Measurements from ENCODE around the gene OGFR.

Gene OGFR

DNA sequence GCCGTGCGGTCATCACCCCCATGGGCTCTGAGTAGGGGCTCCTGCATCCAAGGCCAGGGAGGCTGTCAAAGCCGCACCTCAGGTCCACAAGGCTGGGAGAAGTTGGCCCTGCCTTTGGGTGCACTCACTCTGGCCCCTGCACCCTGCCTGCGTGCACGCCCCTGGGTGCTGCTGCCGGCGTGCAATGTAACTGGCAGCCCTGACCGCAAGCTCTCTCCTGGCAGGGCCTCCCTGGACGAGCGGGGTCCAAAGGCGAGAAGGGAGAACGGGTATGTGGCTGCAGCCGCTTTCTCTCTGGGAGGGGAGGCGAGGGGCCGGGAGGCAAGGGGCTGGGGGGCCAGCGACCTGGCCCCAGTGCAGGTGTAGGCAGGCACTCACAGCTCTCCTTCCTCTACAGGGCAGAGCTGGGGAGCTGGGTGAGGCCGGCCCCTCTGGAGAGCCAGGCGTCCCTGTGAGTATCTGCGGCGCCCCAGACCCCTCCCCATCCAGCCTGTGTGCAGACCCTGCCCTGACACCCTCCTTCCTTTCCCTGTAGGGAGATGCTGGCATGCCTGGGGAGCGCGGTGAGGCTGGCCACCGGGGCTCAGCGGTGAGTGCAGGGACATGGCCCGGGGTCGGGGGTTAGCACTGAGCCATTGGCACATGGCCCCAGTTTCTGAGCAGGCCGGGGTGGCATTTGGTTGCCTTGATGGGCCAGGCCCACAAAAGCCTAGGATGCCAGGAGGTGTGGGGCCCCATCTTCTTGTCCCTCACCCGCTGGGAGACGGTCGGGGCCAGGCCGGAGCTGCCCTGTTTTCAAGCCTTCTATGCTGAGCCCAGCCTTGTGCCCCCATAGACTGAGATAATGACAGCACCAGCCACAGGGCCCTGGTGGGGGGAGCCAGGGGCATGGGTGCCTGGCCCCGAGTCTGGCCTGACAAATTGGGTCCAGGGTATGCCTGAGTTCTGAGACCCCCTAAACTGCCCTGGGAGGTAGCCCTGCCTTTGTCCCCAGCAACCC, 24.9 kb downstream of the OGFR start:
- no peak overlapping the region for H3K27ac ChIP-seq
- no peak overlapping the region for H3K4me3 ChIP-seq (ENCODE audit: low read depth, low read length)
- H3K36me3 ChIP-seq: no peaks in the 10 kb centered on the region
- TF ChIP-seq, protein P1, sequence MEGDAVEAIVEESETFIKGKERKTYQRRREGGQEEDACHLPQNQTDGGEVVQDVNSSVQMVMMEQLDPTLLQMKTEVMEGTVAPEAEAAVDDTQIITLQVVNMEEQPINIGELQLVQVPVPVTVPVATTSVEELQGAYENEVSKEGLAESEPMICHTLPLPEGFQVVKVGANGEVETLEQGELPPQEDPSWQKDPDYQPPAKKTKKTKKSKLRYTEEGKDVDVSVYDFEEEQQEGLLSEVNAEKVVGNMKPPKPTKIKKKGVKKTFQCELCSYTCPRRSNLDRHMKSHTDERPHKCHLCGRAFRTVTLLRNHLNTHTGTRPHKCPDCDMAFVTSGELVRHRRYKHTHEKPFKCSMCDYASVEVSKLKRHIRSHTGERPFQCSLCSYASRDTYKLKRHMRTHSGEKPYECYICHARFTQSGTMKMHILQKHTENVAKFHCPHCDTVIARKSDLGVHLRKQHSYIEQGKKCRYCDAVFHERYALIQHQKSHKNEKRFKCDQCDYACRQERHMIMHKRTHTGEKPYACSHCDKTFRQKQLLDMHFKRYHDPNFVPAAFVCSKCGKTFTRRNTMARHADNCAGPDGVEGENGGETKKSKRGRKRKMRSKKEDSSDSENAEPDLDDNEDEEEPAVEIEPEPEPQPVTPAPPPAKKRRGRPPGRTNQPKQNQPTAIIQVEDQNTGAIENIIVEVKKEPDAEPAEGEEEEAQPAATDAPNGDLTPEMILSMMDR (IDR thresholded peaks at IDR 0.05; ENCODE audit: low read depth, low read length): no peak
- DNase-seq: no peak
- H3K9me3 ChIP-seq (ENCODE audit: severe bottlenecking): no peaks in the 10 kb centered on the region
- no peaks in the 10 kb centered on the region for H3K27me3 ChIP-seq (ENCODE audit: insufficient read depth, low read depth, severe bottlenecking)

DNA sequence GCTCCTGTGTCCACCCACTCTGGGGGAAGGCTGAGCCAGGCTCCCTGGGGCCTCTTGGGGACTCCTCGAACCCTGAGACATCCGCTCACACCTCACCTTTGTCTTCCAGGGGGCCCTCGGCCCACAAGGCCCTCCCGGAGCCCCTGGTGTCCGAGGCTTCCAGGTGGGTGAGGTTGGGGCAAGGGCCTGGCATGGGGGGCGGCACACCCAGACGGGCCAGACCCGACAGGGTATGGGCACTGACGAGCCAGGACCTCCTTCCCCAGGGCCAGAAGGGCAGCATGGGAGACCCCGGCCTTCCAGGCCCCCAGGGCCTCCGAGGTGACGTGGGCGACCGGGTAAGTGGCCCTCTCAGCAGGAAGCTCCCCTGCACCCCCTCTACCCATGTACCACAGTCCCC, 25.6 kb downstream of the OGFR start:
- Histone ChIP-seq H3K36me3 (no peaks in the 10 kb centered on the region), H3K9me3 (ENCODE audit: severe bottlenecking) (no peaks in the 10 kb centered on the region), H3K27me3 (ENCODE audit: insufficient read depth, low read depth, severe bottlenecking) (no peaks in the 10 kb centered on the region), H3K27ac (no peak overlapping the region), H3K4me3 (ENCODE audit: low read depth, low read length) (no peak overlapping the region)
- TF ChIP-seq, protein P1 (IDR thresholded peaks at IDR 0.05; ENCODE audit: low read depth, low read length): no peak
- DNase-seq: no peak

DNA sequence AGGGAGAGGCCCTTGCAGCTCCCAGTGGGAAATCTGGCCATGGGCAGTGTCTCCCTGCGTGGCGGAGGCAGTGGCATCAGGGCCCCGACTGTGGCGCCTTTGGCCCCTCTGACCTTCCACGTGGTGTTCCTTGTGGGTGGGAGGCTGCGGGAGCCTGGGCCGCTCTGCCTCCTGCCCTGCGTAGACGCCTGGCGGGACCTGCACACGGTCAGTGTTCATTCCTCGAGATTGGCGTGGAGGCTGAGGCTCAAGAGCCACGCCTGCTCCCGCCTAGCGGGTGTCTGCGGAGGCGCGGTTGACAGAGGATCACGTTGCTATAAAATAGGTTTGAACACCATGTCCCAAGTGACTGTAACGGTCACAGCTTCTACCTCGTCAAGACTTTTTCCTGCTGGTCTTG, 26.2 kb downstream of the OGFR start:
- Histone ChIP-seq H3K4me3 (ENCODE audit: low read depth, low read length) (no peak overlapping the region), H3K36me3 (no peaks in the 10 kb centered on the region), H3K9me3 (ENCODE audit: severe bottlenecking) (no peaks in the 10 kb centered on the region), H3K27ac (no peak overlapping the region), H3K27me3 (ENCODE audit: insufficient read depth, low read depth, severe bottlenecking) (no peaks in the 10 kb centered on the region)
- no peak for DNase-seq
- TF ChIP-seq, protein P1 (IDR thresholded peaks at IDR 0.05; ENCODE audit: low read depth, low read length): no peak

DNA sequence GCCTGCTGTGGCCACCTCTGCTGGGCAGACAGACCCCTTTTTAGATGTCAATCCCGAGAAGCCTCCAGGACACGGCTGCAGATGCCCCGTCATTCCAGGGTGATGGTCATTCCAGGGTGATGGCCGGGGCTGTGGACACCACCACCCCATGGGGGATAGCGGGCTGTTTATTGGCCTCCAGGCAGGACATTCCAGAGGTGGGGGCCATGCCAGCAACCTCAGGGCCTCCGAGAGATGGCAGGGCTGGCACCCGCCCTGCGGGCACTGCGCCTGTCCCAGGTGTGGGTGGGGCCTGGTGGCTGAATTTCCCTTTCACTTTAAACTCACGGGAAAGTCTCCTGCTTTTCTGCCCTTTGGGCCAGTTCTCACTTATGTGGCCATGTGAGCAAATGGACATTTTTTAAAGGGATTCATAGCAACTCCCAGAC, 26.7 kb downstream of the OGFR start:
- Histone ChIP-seq H3K9me3 (ENCODE audit: severe bottlenecking) (no peaks in the 10 kb centered on the region), H3K4me3 (ENCODE audit: low read depth, low read length) (no peak overlapping the region), H3K27ac (no peak overlapping the region), H3K36me3 (no peaks in the 10 kb centered on the region), H3K27me3 (ENCODE audit: insufficient read depth, low read depth, severe bottlenecking) (no peaks in the 10 kb centered on the region)
- DNase-seq: no peak
- TF ChIP-seq, protein P1 (IDR thresholded peaks at IDR 0.05; ENCODE audit: low read depth, low read length): no peak

DNA sequence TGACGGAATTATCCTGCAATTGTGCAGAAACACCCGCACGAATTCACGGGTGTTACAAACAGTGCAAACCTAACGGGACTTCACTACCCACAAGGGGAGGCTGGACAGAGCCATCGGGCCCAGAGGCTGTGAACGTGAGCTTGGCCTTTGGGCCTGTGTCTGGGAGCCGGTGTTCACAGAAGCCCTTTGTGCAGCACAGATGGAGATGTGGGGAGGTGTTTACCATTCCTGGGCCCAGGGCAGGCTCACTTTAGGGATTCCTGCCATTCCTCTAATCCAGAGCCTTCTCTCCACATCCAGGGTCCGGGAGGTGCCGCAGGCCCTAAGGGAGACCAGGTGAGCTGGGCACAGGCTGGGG, 27.2 kb downstream of the OGFR start:
- H3K9me3 ChIP-seq (ENCODE audit: severe bottlenecking): no peaks in the 10 kb centered on the region
- TF ChIP-seq, protein P1 (IDR thresholded peaks at IDR 0.05; ENCODE audit: low read depth, low read length): no peak
- no peak for DNase-seq
- H3K36me3 ChIP-seq: no peaks in the 10 kb centered on the region
- no peak overlapping the region for H3K27ac ChIP-seq
- no peaks in the 10 kb centered on the region for H3K27me3 ChIP-seq (ENCODE audit: insufficient read depth, low read depth, severe bottlenecking)
- H3K4me3 ChIP-seq (ENCODE audit: low read depth, low read length): no peak overlapping the region
